Small intestine (tissue), 7 donors: Measurements from ENCODE around the gene CAV2. TPM values are rescaled to one million over a fixed set of nuclear protein-coding genes. Genes with fewer than 3 reads are reported as not detected.
A peak's percentile ranks its signal among the peaks of the same experiment; 100 is the strongest.

Source experiments
- DNase-seq, 2 donors: peaks; one replicate each; pipeline versions ENCODE4 v3.0.0 to v3.0.0-alpha.2; 2013
- FAIRE-seq: peaks from 2 replicates; lab custom pipeline; 2012; peaks lifted over from hg19 to GRCh38; lab: Jason Lieb, UNC
- H3K27ac ChIP-seq, 3 donors: one replicate each; pipeline ENCODE4 v1.5.1; 2013; ENCODE audit warnings: low read length in 2 of 3, mild to moderate bottlenecking in 2 of 3, control low read depth in 1 of 3, inconsistent platforms in 1 of 3, low read depth in 1 of 3, moderate library complexity in 1 of 3
- H3K27me3 ChIP-seq, 3 donors: one replicate each; pipeline ENCODE4 v1.6.1; 2013; ENCODE audit warnings: low read length in 3 of 3, inconsistent platforms in 1 of 3; ENCODE audit not compliant: control insufficient read depth in 3 of 3, insufficient read depth in 3 of 3
- H3K36me3 ChIP-seq, 3 donors: one replicate each; pipeline ENCODE4 v1.6.1; 2013; ENCODE audit warnings: low read length in 3 of 3, inconsistent platforms in 1 of 3, low read depth in 1 of 3, mild to moderate bottlenecking in 1 of 3, moderate library complexity in 1 of 3; ENCODE audit not compliant: control insufficient read depth in 3 of 3, insufficient read depth in 2 of 3
- H3K4me1 ChIP-seq, 3 donors: one replicate each; pipeline ENCODE4 v1.6.1; 2013; ENCODE audit warnings: low read length in 2 of 3, inconsistent platforms in 1 of 3, low read depth in 1 of 3, mild to moderate bottlenecking in 1 of 3, moderate library complexity in 1 of 3; ENCODE audit not compliant: control insufficient read depth in 3 of 3, insufficient read depth in 2 of 3
- H3K4me3 ChIP-seq, 3 donors: one replicate each; pipeline ENCODE4 v1.5.1; 2013; ENCODE audit warnings: low read length in 3 of 3, control low read depth in 1 of 3, inconsistent platforms in 1 of 3, low read depth in 1 of 3, mild to moderate bottlenecking in 1 of 3, moderate library complexity in 1 of 3
- H3K9me3 ChIP-seq, 2 donors: one replicate each; pipeline ENCODE4 v1.6.1; 2013; ENCODE audit warnings: low read depth in 1 of 2, low read length in 1 of 2; ENCODE audit not compliant: control insufficient read depth in 2 of 2, insufficient read depth in 1 of 2
- whole genome bisulfite sequencing, 3 donors: extraction: QIAGEN DNeasy Blood & Tissue Kit; methylation state at CpG; one replicate each; pipeline ENCODE4 v1.1.7; 2013; 5-methylcytosine and 5-hydroxymethylcytosine counted together
- polyA plus RNA-seq, 4 donors: library from polyadenylated mRNA; stranded (reverse) in 3 of 4; unstranded in 1 of 4; fragments of 200-250 nt in 3 of 4; fragments of 120-200 nt in 1 of 4; gene quantifications; one replicate each; pipeline versions ENCODE4 v1.2.1 to v1.2.3, GENCODE V29; 2013
- donor health status: healthy with polysubstance abuse.
- donor health status: control.
- donor health status: control.
- donor health status: Bipolar disorder and iron deficiency.
- donor health status: healthy.

Gene CAV2
- polyA plus RNA-seq, 4 donors, result 7.2 to 25.5 (median 12.3) TPM

- Histone ChIP-seq H3K4me3 (peak overlapping the region in 1 of 3 donors; percentile 0), H3K27ac (peak overlapping the region in 1 of 3 donors; percentile 60), H3K9me3 (no peaks in the 10 kb centered on the region), H3K27me3 (peaks cover 0 to 28% (median 0%) of the 10 kb centered on the region in 3 donors), H3K4me1 (peaks cover 2 to 16% (median 3%) of the 10 kb centered on the region in 3 donors), H3K36me3 (no peaks in the 10 kb centered on the region)
- no peak for FAIRE-seq
- 40 to 54% (median 50%) methylated on average over 3 of the region's 3 CpGs for WGBS, 3 donors
- DNase-seq, result no peak
These were observed 28.0 kb downstream of the CAV2 start for GRCh38 chr7:116527521-116527920.

GRCh38 chr7:116528008-116528789, 28.7 kb downstream of the CAV2 start:
- peaks cover 2 to 16% (median 3%) of the 10 kb centered on the region in 3 donors for H3K4me1 ChIP-seq
- WGBS, 3 donors, result 52 to 78% (median 65%) methylated on average over 3 of the region's 3 CpGs
- H3K27ac ChIP-seq, result peak overlapping the region in 1 of 3 donors; percentile 73
- H3K27me3 ChIP-seq, result peaks cover 0 to 28% (median 0%) of the 10 kb centered on the region in 3 donors
- no peak overlapping the region for H3K4me3 ChIP-seq
- no peaks in the 10 kb centered on the region for H3K36me3 ChIP-seq
- no peaks in the 10 kb centered on the region for H3K9me3 ChIP-seq
- FAIRE-seq, result no peak
- no peak for DNase-seq

- H3K27ac ChIP-seq, result no peak overlapping the region
- H3K36me3 ChIP-seq, result no peaks in the 10 kb centered on the region
- no peaks in the 10 kb centered on the region for H3K9me3 ChIP-seq
- 51 to 66% (median 60%) methylated on average over 1 of the region's 1 CpG for WGBS, 3 donors
- DNase-seq, result no peak
- no peak overlapping the region for H3K4me3 ChIP-seq
- peaks cover 0 to 28% (median 0%) of the 10 kb centered on the region in 3 donors for H3K27me3 ChIP-seq
- H3K4me1 ChIP-seq, result peaks cover 2 to 16% (median 3%) of the 10 kb centered on the region in 3 donors
- FAIRE-seq, result no peak
These were observed 29.7 kb downstream of the CAV2 start for GRCh38 chr7:116529250-116529649.

GRCh38 chr7:116530107-116530820, 30.7 kb downstream of the CAV2 start:
- no peak for FAIRE-seq
- 64 to 67% (median 64%) methylated on average over 3 of the region's 3 CpGs for WGBS, 3 donors

GRCh38 chr7:116532102-116532688, 32.7 kb downstream of the CAV2 start:
- H3K36me3 ChIP-seq, result peaks cover 0 to 2% (median 0%) of the 10 kb centered on the region in 3 donors
- H3K9me3 ChIP-seq, result no peaks in the 10 kb centered on the region
- H3K27ac ChIP-seq, result no peak overlapping the region
- no peak for FAIRE-seq
- no peak overlapping the region for H3K4me3 ChIP-seq
- peaks cover 0 to 3% (median 0%) of the 10 kb centered on the region in 3 donors for H3K27me3 ChIP-seq
- peaks cover 0 to 4% (median 0%) of the 10 kb centered on the region in 3 donors for H3K4me1 ChIP-seq
- no peak for DNase-seq
- 85 to 94% (median 87%) methylated on average over 3 of the region's 3 CpGs for WGBS, 3 donors

More at GRCh38 chr7:116530107-116530820, 30.7 kb downstream of the CAV2 start:
- no peak overlapping the region for H3K4me3 ChIP-seq
- H3K27ac ChIP-seq, result no peak overlapping the region
- no peaks in the 10 kb centered on the region for H3K36me3 ChIP-seq
- DNase-seq, result no peak
- peaks cover 0 to 20% (median 0%) of the 10 kb centered on the region in 3 donors for H3K27me3 ChIP-seq
- H3K9me3 ChIP-seq, result no peaks in the 10 kb centered on the region
- H3K4me1 ChIP-seq, result peaks cover 1 to 7% (median 2%) of the 10 kb centered on the region in 3 donors

- FAIRE-seq (no peak), DNase-seq (no peak)
- WGBS, 3 donors, result 77 to 95% (median 93%) methylated on average over 2 of the region's 2 CpGs
- peaks cover 0 to 2% of the 10 kb centered on the region in 2 donors for H3K9me3 ChIP-seq
- no peak overlapping the region for H3K27ac ChIP-seq
- peaks cover 0 to 4% (median 0%) of the 10 kb centered on the region in 3 donors for H3K4me1 ChIP-seq
- H3K27me3 ChIP-seq, result no peaks in the 10 kb centered on the region
- no peak overlapping the region for H3K4me3 ChIP-seq
- peaks cover 0 to 2% (median 0%) of the 10 kb centered on the region in 3 donors for H3K36me3 ChIP-seq
These were observed 35.3 kb downstream of the CAV2 start for GRCh38 chr7:116534790-116535189.

GRCh38 chr7:116535416-116535815, 35.9 kb downstream of the CAV2 start:
- H3K27me3 ChIP-seq, result no peaks in the 10 kb centered on the region
- FAIRE-seq, result no peak
- DNase-seq, result no peak
- 67 to 82% (median 74%) methylated on average over 1 of the region's 1 CpG for WGBS, 3 donors
- peaks cover 0 to 2% (median 0%) of the 10 kb centered on the region in 3 donors for H3K36me3 ChIP-seq
- H3K4me3 ChIP-seq, result no peak overlapping the region
- H3K27ac ChIP-seq, result no peak overlapping the region
- H3K4me1 ChIP-seq, result peaks cover 0 to 4% (median 0%) of the 10 kb centered on the region in 3 donors
- peaks cover 0 to 2% of the 10 kb centered on the region in 2 donors for H3K9me3 ChIP-seq

GRCh38 chr7:116538138-116538537, 38.6 kb downstream of the CAV2 start:
- H3K9me3 ChIP-seq, result peaks cover 0 to 2% of the 10 kb centered on the region in 2 donors
- H3K36me3 ChIP-seq, result peaks cover 0 to 2% (median 0%) of the 10 kb centered on the region in 3 donors
- 59 to 70% (median 66%) methylated on average over 2 of the region's 2 CpGs for WGBS, 3 donors
- no peak for FAIRE-seq
- peaks cover 0 to 4% (median 0%) of the 10 kb centered on the region in 3 donors for H3K4me1 ChIP-seq
- DNase-seq, result no peak
- no peak overlapping the region for H3K4me3 ChIP-seq
- no peaks in the 10 kb centered on the region for H3K27me3 ChIP-seq
- H3K27ac ChIP-seq, result no peak overlapping the region
